ENCODE measurements around the gene BRPF1. TPM values are rescaled to one million over a fixed set of nuclear protein-coding genes. Genes with fewer than 3 reads are reported as not detected.

Gene BRPF1
- total RNA-seq, 2 experiments from 2014 or later, result 31.5 to 31.9 TPM

DNA sequence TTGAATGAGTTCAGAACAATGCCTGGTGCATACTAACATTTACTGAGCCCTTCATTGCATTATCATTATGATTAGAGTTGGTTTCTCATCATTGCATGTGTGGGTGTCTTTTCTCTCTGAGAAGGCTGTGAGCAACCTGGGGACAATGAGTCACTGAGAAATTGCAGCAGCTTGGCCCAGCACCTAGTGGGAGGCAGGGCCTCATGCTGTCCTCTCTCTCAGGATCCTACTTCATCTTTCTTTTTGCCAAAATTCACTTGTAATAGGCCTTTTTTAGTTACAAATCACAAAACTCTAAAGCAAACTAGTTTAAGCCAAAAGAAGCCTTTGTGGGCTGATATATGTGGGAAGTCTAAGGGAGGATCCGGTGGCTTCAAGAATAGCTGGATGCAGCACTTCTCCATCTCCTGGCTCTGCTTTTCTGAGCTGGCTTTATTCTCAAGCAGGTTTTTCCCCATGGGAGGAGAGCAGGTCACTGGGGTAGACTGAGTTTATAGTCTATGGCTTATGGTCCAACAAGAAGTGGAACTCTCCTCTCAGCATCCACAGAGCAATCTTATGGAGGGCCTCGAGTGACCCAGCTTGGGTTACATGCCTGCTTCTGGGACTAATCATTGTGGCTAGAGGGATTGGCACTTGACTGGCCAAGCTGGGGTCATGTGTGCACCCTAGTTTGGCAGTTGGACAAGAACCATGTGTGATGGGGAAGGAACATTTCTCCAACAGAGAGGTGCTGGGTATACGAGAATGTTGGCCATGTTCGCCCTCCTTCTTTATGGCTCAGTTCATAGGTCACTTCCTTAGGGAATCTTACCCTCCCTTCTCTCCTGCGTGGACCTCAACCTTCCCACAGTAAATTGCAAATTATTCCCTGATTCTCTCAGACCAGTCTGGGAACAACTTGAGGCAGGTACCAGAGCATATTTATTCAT lies 46.9 kb downstream of the BRPF1 start:
- POLR2A ChIA-PET, result interaction anchor here (0.6 kb wide), 1 partner anchor 112 kb away, joined by 4 read pairs; no protein-coding TSS in a partner anchor
- H3K4me3 ChIP-seq (ENCODE audit: low read depth, low read length, poor library complexity, severe bottlenecking), result no peak overlapping the region
- no peak for DNase-seq (ENCODE audit: low spot score)
- H3K4me1 ChIP-seq (ENCODE audit: insufficient read depth, low read length, poor library complexity, severe bottlenecking), result peaks cover 52% of the 10 kb centered on the region
- peak overlapping the region; percentile 57 for H3K4me2 ChIP-seq (ENCODE audit: low read length)
- no peak overlapping the region for H2AFZ ChIP-seq (ENCODE audit: low read length)
- BruUV-seq (replicated peaks), result no TSS peak
- H3K9me2 ChIP-seq (ENCODE audit: insufficient read depth, low read length), result no peaks in the 10 kb centered on the region
- peaks cover 28% of the 10 kb centered on the region for H3K36me3 ChIP-seq (ENCODE audit: insufficient read depth, low read length)
- no peaks in the 10 kb centered on the region for H3K79me2 ChIP-seq (ENCODE audit: insufficient read depth, low read depth, low read length)
- peak overlapping the region; percentile 84 for H3K27ac ChIP-seq (ENCODE audit: low read depth, low read length, poor library complexity, severe bottlenecking)
- H3K9me3 ChIP-seq (ENCODE audit: low read length), result no peaks in the 10 kb centered on the region
- no peak for TF ChIP-seq EZH2phosphoT487 (IDR thresholded peaks at IDR 0.05; ENCODE audit: borderline replicate concordance, low read depth, low read length)
- TF ChIP-seq, protein P1, sequence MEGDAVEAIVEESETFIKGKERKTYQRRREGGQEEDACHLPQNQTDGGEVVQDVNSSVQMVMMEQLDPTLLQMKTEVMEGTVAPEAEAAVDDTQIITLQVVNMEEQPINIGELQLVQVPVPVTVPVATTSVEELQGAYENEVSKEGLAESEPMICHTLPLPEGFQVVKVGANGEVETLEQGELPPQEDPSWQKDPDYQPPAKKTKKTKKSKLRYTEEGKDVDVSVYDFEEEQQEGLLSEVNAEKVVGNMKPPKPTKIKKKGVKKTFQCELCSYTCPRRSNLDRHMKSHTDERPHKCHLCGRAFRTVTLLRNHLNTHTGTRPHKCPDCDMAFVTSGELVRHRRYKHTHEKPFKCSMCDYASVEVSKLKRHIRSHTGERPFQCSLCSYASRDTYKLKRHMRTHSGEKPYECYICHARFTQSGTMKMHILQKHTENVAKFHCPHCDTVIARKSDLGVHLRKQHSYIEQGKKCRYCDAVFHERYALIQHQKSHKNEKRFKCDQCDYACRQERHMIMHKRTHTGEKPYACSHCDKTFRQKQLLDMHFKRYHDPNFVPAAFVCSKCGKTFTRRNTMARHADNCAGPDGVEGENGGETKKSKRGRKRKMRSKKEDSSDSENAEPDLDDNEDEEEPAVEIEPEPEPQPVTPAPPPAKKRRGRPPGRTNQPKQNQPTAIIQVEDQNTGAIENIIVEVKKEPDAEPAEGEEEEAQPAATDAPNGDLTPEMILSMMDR (conservative IDR thresholded peaks at IDR 0.05; ENCODE audit: low read length), result no peak
- CTCF ChIA-PET (ENCODE audit: unreplicated experiment), result no interaction called here
- intact Hi-C loops (cut with micrococcal nuclease; ENCODE audit: unreplicated experiment), result no loop called here
- H4K20me1 ChIP-seq (ENCODE audit: insufficient read depth, low read length), result no peaks in the 10 kb centered on the region

DNA sequence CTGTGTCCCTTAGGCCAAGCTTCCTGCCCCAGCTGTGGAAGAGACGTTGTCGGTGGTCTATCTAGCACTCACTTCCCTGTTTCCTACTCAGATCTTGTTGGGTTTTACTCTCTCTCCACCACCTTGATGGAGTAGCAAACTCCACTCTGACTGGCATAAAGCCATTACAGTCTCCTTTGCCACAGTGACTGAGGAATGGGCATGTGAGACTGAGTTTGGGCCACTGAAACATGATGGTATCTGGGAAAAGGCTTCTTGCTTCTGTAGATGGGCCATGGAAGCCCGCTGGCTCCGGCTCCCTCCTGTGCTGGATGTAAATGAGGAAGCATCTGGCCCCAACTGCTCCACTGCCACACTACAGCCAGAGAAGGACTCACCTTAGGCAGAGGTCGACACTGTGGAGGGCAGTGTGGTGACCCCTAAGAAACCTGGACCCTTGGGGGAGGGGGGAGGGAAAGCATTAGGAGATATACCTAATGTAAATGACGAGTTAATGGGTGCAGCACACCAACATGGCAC lies 47.6 kb downstream of the BRPF1 start:
- H4K20me1 ChIP-seq (ENCODE audit: insufficient read depth, low read length), result no peaks in the 10 kb centered on the region
- intact Hi-C loops (cut with micrococcal nuclease; ENCODE audit: unreplicated experiment), result no loop called here
- peaks cover 52% of the 10 kb centered on the region for H3K4me1 ChIP-seq (ENCODE audit: insufficient read depth, low read length, poor library complexity, severe bottlenecking)
- H2AFZ ChIP-seq (ENCODE audit: low read length), result no peak overlapping the region
- H3K4me2 ChIP-seq (ENCODE audit: low read length), result peak overlapping the region; percentile 57
- TF ChIP-seq EZH2phosphoT487 (IDR thresholded peaks at IDR 0.05; ENCODE audit: borderline replicate concordance, low read depth, low read length), result no peak
- TF ChIP-seq, protein P1 (conservative IDR thresholded peaks at IDR 0.05; ENCODE audit: low read length), result no peak
- H3K36me3 ChIP-seq (ENCODE audit: insufficient read depth, low read length), result peaks cover 33% of the 10 kb centered on the region
- no peaks in the 10 kb centered on the region for H3K9me2 ChIP-seq (ENCODE audit: insufficient read depth, low read length)
- no peak for DNase-seq (ENCODE audit: low spot score)
- ChIA-PET CTCF (ENCODE audit: unreplicated experiment) (no interaction called here), POLR2A (no interaction called here)
- H3K27ac ChIP-seq (ENCODE audit: low read depth, low read length, poor library complexity, severe bottlenecking), result peak overlapping the region; percentile 84
- no peaks in the 10 kb centered on the region for H3K79me2 ChIP-seq (ENCODE audit: insufficient read depth, low read depth, low read length)
- H3K4me3 ChIP-seq (ENCODE audit: low read depth, low read length, poor library complexity, severe bottlenecking), result peak overlapping the region; percentile 33
- H3K9me3 ChIP-seq (ENCODE audit: low read length), result no peaks in the 10 kb centered on the region
- BruUV-seq (replicated peaks), result no TSS peak
